Measurements from ENCODE around the gene CHD3.
A peak's percentile ranks its signal among the peaks of the same experiment; 100 is the strongest.

CHD3 gene

GRCh38 chr17:7888184-7888920 is at the start of gene CHD3:
Gene CHD3, plus strand, starts transcription at chr17:7888789. Its CDS starts 212 bp downstream, at chr17:7889001.
- intact Hi-C loops (cut with micrococcal nuclease), result loop anchor here (2.0 to 5.0 kb wide), 2 partner anchors 26 to 44 kb away; partner anchors contain the start of genes CNTROB and TRAPPC1
- Mint-ChIP-seq H3K4me3 (no peak within 1 kb of the TSS), H3K9me3 (no peaks in the 10 kb centered on the region), H3K27ac (no peak within 1 kb of the TSS), H3K36me3 (ENCODE audit: low read depth) (peaks cover 43% of the 10 kb centered on the region), H3K4me1 (ENCODE audit: low read depth) (peaks cover 5% of the 10 kb centered on the region), H3K27me3 (no peaks in the 10 kb centered on the region)

DNA sequence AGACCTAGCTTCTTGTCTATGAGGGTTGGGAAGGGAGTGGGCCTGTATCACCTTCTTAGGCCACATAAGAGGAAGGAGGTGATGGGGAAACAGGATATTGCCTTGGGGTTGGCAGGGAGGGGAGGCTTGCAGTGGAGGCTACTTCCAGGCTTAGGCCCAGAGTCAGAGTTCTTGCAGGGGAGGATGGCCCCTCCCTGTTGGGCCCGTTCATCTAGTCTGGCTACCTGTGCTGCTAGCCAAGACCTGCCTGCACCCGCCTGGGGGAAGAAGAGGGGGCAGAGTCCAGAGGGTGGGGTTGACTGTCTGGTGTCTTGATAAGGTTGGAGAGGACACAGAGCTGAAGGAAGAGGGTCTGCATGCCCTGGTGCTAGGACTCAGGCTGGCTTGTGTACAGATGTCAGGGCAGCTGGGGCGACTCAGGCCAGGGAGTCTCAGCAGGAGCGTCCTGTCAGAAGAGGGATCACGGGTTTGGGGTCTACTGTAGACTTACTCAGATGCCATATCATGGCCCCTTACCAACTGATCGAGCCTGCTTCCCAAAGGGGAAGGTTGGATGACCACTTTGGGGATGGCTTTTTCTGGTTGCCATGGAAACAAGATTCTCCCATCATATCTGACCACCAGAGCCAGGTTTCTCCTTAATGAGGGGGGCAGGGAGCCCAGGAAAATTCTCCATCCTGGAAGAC is 49.3 kb upstream of the CHD3 start:
- intact Hi-C loops (cut with micrococcal nuclease), result no loop called here
- H3K36me3 Mint-ChIP-seq (ENCODE audit: low read depth), result peaks cover 61% of the 10 kb centered on the region
- H3K4me1 Mint-ChIP-seq (ENCODE audit: low read depth), result peaks cover 72% of the 10 kb centered on the region
- no peaks in the 10 kb centered on the region for H3K27me3 Mint-ChIP-seq
- H3K27ac Mint-ChIP-seq, result peak overlapping the region; percentile 98
- no peaks in the 10 kb centered on the region for H3K9me3 Mint-ChIP-seq
- peak overlapping the region; percentile 57 for H3K4me3 Mint-ChIP-seq

GRCh38 chr17:7839876-7840261 is 48.7 kb upstream of the CHD3 start:
- H3K9me3 Mint-ChIP-seq, result no peaks in the 10 kb centered on the region
- H3K36me3 Mint-ChIP-seq (ENCODE audit: low read depth), result peaks cover 59% of the 10 kb centered on the region
- intact Hi-C loops (cut with micrococcal nuclease), result loop anchor here (5.0 to 10.0 kb wide), 2 partner anchors 258 to 315 kb away; partner anchors contain the start of genes MPDU1 and PER1
- H3K27ac Mint-ChIP-seq, result peak overlapping the region; percentile 98
- H3K4me1 Mint-ChIP-seq (ENCODE audit: low read depth), result peaks cover 67% of the 10 kb centered on the region
- no peak overlapping the region for H3K4me3 Mint-ChIP-seq
- no peaks in the 10 kb centered on the region for H3K27me3 Mint-ChIP-seq

DNA sequence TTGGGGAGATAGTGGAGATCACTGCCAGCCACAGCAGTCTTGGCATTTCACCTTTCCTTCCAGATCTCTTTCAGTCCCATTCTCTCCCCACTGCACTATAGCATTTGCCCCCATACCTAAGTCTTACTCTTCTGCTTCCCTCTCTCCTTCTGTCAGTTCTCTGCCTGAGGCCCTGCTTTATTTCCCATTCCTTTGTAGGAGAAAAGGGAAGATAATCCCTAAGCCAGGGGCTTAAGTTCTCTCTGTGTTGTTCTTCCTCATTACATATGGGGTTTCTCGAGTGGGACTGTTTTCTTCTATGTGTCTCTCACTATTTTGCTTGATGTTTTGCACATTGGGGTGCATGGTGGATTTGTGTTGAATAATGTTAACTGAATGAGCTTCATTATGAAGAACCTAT is 48.1 kb upstream of the CHD3 start:
- Mint-ChIP-seq H3K27me3 (no peaks in the 10 kb centered on the region), H3K36me3 (ENCODE audit: low read depth) (peaks cover 53% of the 10 kb centered on the region), H3K9me3 (no peaks in the 10 kb centered on the region), H3K4me3 (peak overlapping the region; percentile 93), H3K27ac (peak overlapping the region; percentile 98), H3K4me1 (ENCODE audit: low read depth) (peaks cover 64% of the 10 kb centered on the region)
- intact Hi-C loops (cut with micrococcal nuclease), result loop anchor here (5.0 to 10.0 kb wide), 2 partner anchors 258 to 314 kb away; partner anchors contain the start of genes MPDU1 and PER1

DNA sequence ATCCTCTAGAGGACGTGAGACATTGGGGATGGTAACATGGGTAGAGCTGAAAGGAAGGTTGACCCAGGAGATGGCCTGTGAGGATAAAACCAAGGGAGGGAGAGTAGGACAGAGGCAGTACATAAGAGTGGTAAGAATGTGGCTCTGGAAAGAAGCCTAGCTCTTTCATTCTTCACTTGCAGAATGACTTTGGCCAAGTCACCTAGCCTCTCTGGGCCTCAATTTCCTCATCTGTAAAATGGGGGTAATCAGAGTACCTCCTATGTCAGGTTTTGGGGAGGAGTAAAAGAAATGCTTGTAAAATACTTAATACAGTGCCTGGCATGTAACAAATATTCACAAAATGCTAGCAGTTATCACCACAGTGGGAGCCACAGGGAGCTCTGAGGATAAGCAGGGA is 47.7 kb upstream of the CHD3 start:
- intact Hi-C loops (cut with micrococcal nuclease), result loop anchor here (5.0 to 10.0 kb wide), 2 partner anchors 259 to 314 kb away; partner anchors contain the start of genes MPDU1 and PER1
- peaks cover 52% of the 10 kb centered on the region for H3K36me3 Mint-ChIP-seq (ENCODE audit: low read depth)
- no peaks in the 10 kb centered on the region for H3K9me3 Mint-ChIP-seq
- peaks cover 67% of the 10 kb centered on the region for H3K4me1 Mint-ChIP-seq (ENCODE audit: low read depth)
- no peaks in the 10 kb centered on the region for H3K27me3 Mint-ChIP-seq
- H3K4me3 Mint-ChIP-seq, result peak overlapping the region; percentile 93
- peak overlapping the region; percentile 98 for H3K27ac Mint-ChIP-seq

DNA sequence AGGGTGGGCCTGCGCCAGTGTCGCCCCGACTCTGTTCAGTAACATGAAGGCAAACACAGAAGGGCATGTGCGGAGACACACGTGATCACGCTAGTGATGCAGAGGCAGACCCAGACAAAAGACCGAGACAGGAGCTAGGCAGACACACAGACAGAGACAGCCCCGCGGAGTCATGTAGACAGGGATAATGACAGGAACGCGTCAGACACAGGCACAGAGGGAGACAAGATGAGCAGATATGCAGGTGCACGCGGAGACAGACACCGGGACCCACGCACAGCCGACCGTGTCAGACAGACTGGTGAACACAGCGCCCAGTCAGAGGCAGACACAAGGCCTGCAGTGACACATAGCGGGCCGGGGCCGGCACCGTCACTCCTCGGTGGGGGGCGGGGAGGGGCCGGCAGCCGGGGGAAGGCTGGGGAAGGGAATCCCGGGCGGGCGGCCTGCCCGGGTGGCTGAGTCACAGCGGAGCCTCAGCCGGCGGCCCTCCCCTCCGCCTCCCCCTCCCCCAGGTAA is 47.1 kb upstream of the CHD3 start:
- H3K27me3 Mint-ChIP-seq, result no peaks in the 10 kb centered on the region
- no peaks in the 10 kb centered on the region for H3K9me3 Mint-ChIP-seq
- H3K4me1 Mint-ChIP-seq (ENCODE audit: low read depth), result peaks cover 67% of the 10 kb centered on the region
- H3K36me3 Mint-ChIP-seq (ENCODE audit: low read depth), result peaks cover 47% of the 10 kb centered on the region
- peak overlapping the region; percentile 98 for H3K27ac Mint-ChIP-seq
- intact Hi-C loops (cut with micrococcal nuclease), result loop anchor here (5.0 to 10.0 kb wide), 2 partner anchors 259 to 313 kb away; partner anchors contain the start of genes MPDU1 and PER1
- peak overlapping the region; percentile 93 for H3K4me3 Mint-ChIP-seq

DNA sequence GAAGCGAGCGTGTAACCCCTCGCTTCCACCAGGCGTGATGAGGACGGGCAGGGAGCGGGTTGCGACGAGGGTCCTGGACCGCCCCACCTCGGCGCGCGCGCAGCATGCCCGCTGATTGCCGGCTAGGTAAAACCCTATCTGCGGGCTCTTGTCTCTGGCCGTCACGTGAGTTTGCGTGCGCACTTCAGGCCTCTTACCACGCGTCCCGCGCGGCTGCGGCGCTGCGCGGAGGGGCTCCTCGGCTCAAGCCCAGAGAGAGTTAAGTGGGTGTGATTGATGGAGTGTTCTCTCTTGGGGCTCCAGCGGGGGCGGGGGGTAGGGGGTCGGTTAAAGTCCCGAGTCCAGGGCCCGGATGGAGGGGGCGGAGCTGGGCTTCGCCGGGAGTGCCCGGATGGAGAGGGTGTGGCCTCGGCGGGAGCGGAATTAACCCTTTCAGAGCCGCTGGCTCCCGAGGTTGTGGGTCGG is 46.6 kb upstream of the CHD3 start:
- Mint-ChIP-seq H3K4me3 (peak overlapping the region; percentile 93), H3K9me3 (no peaks in the 10 kb centered on the region), H3K36me3 (ENCODE audit: low read depth) (peaks cover 47% of the 10 kb centered on the region), H3K27ac (peak overlapping the region; percentile 98), H3K27me3 (no peaks in the 10 kb centered on the region), H3K4me1 (ENCODE audit: low read depth) (peaks cover 67% of the 10 kb centered on the region)
- intact Hi-C loops (cut with micrococcal nuclease), result loop anchor here (2.0 to 10.0 kb wide), 3 partner anchors 15 to 313 kb away; partner anchors contain the start of genes MPDU1, NAA38 and PER1

GRCh38 chr17:7842380-7843256 is 46.0 kb upstream of the CHD3 start:
- intact Hi-C loops (cut with micrococcal nuclease), result loop anchor here (1.0 to 10.0 kb wide), 4 partner anchors 7 to 312 kb away; partner anchors contain the start of genes MPDU1, NAA38 and PER1
- Mint-ChIP-seq H3K4me1 (ENCODE audit: low read depth) (peaks cover 66% of the 10 kb centered on the region), H3K27ac (peak overlapping the region; percentile 98), H3K27me3 (no peaks in the 10 kb centered on the region), H3K9me3 (no peaks in the 10 kb centered on the region), H3K4me3 (peak overlapping the region; percentile 93), H3K36me3 (ENCODE audit: low read depth) (peaks cover 47% of the 10 kb centered on the region)

- Mint-ChIP-seq H3K36me3 (ENCODE audit: low read depth) (peaks cover 47% of the 10 kb centered on the region), H3K4me3 (peak overlapping the region; percentile 93), H3K4me1 (ENCODE audit: low read depth) (peaks cover 67% of the 10 kb centered on the region), H3K9me3 (no peaks in the 10 kb centered on the region), H3K27ac (peak overlapping the region; percentile 98), H3K27me3 (no peaks in the 10 kb centered on the region)
- intact Hi-C loops (cut with micrococcal nuclease), result loop anchor here (1.0 to 10.0 kb wide), 4 partner anchors 8 to 312 kb away; partner anchors contain the start of genes MPDU1, NAA38 and PER1
Observed at GRCh38 chr17:7843257-7843535, 45.4 kb upstream of the CHD3 start.

- peak overlapping the region; percentile 93 for H3K4me3 Mint-ChIP-seq
- peaks cover 64% of the 10 kb centered on the region for H3K4me1 Mint-ChIP-seq (ENCODE audit: low read depth)
- H3K36me3 Mint-ChIP-seq (ENCODE audit: low read depth), result peaks cover 47% of the 10 kb centered on the region
- no peaks in the 10 kb centered on the region for H3K9me3 Mint-ChIP-seq
- H3K27me3 Mint-ChIP-seq, result no peaks in the 10 kb centered on the region
- intact Hi-C loops (cut with micrococcal nuclease), result loop anchor here (1.0 to 10.0 kb wide), 4 partner anchors 8 to 311 kb away; partner anchors contain the start of genes MPDU1, NAA38 and PER1
- peak overlapping the region; percentile 98 for H3K27ac Mint-ChIP-seq
Observed at GRCh38 chr17:7843536-7844291, 44.9 kb upstream of the CHD3 start.

GRCh38 chr17:7844292-7845154 is 44.1 kb upstream of the CHD3 start:
- Mint-ChIP-seq H3K27me3 (no peaks in the 10 kb centered on the region), H3K9me3 (no peaks in the 10 kb centered on the region), H3K27ac (peak overlapping the region; percentile 98), H3K4me1 (ENCODE audit: low read depth) (peaks cover 64% of the 10 kb centered on the region), H3K36me3 (ENCODE audit: low read depth) (peaks cover 47% of the 10 kb centered on the region), H3K4me3 (peak overlapping the region; percentile 93)
- intact Hi-C loops (cut with micrococcal nuclease), result loop anchor here (5.0 to 10.0 kb wide), 2 partner anchors 262 to 310 kb away; partner anchors contain the start of genes MPDU1 and PER1
